ENCODE measurements around the gene C1orf232. TPM values are rescaled to one million over a fixed set of nuclear protein-coding genes. Genes with fewer than 3 reads are reported as not detected.

C1orf232 gene
- total and polyA plus RNA-seq, 2 experiments from 2014 or later, result not detected

GRCh38 chr1:26180010-26180506, 11.3 kb upstream of the C1orf232 start:
- no peaks in the 10 kb centered on the region for H3K36me3 ChIP-seq (ENCODE audit: low read depth)
- no peak overlapping the region for H3K4me3 ChIP-seq
- no peaks in the 10 kb centered on the region for H3K9me3 ChIP-seq (ENCODE audit: low read depth)
- no peak overlapping the region for H3K9ac ChIP-seq
- no peak overlapping the region for H2AFZ ChIP-seq
- WGBS, 2 experiments (ENCODE audit: low coverage in 1 of 2, low lambda C conversion rate in 2 of 2, missing lambda C conversion rate in 2 of 2), result 41 to 72% methylated on average over 4 of the region's 4 CpGs
- no peak overlapping the region for H3K4me2 ChIP-seq (ENCODE audit: unreplicated experiment)
- no peaks in the 10 kb centered on the region for H4K20me1 ChIP-seq (ENCODE audit: insufficient read depth)
- TF ChIP-seq EZH2 (IDR thresholded peaks at IDR 0.05; ENCODE audit: insufficient read depth, poor library complexity, severe bottlenecking) (no peak), EZH2phosphoT487 (IDR thresholded peaks at IDR 0.05; ENCODE audit: insufficient read depth, low read depth) (no peak)
- H3K27ac ChIP-seq, result no peak overlapping the region
- no peaks in the 10 kb centered on the region for H3K4me1 ChIP-seq (ENCODE audit: insufficient read depth)
- H3K9me2 ChIP-seq (ENCODE audit: insufficient read depth), result no peaks in the 10 kb centered on the region
- no peak for DNase-seq
- no peaks in the 10 kb centered on the region for H3K27me3 ChIP-seq (replicated peaks; ENCODE audit: insufficient read depth)
- H3K79me2 ChIP-seq (ENCODE audit: insufficient read depth), result no peaks in the 10 kb centered on the region
- in situ Hi-C loops (cut with MboI), result no loop called here
- H3F3A ChIP-seq (ENCODE audit: insufficient read depth), result no peaks in the 10 kb centered on the region

- Histone ChIP-seq H3K9me3 (ENCODE audit: low read depth) (no peaks in the 10 kb centered on the region), H4K20me1 (ENCODE audit: insufficient read depth) (no peaks in the 10 kb centered on the region), H3K36me3 (ENCODE audit: low read depth) (no peaks in the 10 kb centered on the region), H3K27me3 (replicated peaks; ENCODE audit: insufficient read depth) (no peaks in the 10 kb centered on the region), H3K4me1 (ENCODE audit: insufficient read depth) (no peaks in the 10 kb centered on the region), H3K27ac (no peak within 1 kb of the TSS), H3K79me2 (ENCODE audit: insufficient read depth) (no peaks in the 10 kb centered on the region), H3K4me3 (no peak within 1 kb of the TSS), H3K4me2 (ENCODE audit: unreplicated experiment) (no peak within 1 kb of the TSS), H2AFZ (no peak within 1 kb of the TSS), H3F3A (ENCODE audit: insufficient read depth) (no peaks in the 10 kb centered on the region), H3K9me2 (ENCODE audit: insufficient read depth) (no peaks in the 10 kb centered on the region), H3K9ac (no peak within 1 kb of the TSS)
- in situ Hi-C loops (cut with MboI), result no loop called here
- WGBS, 2 experiments (ENCODE audit: low coverage in 1 of 2, low lambda C conversion rate in 2 of 2, missing lambda C conversion rate in 2 of 2), result 49 to 58% methylated on average over 13 to 21 of the region's 21 CpGs
- DNase-seq, result no peak
- no peak for TF ChIP-seq EZH2 (IDR thresholded peaks at IDR 0.05; ENCODE audit: insufficient read depth, poor library complexity, severe bottlenecking)
- TF ChIP-seq EZH2phosphoT487 (IDR thresholded peaks at IDR 0.05; ENCODE audit: insufficient read depth, low read depth), result no peak
Measured at GRCh38 chr1:26177182-26177684, 8.5 kb upstream of the C1orf232 start, which contains the start of gene CNKSR1. TSS of gene CNKSR1 (plus strand) at chr1:26177491. CDS start at chr1:26177548, 57 bp downstream.

GRCh38 chr1:26175346-26175745, 6.6 kb upstream of the C1orf232 start:
- H3F3A ChIP-seq (ENCODE audit: insufficient read depth), result no peaks in the 10 kb centered on the region
- TF ChIP-seq EZH2phosphoT487 (IDR thresholded peaks at IDR 0.05; ENCODE audit: insufficient read depth, low read depth), result no peak
- TF ChIP-seq EZH2 (IDR thresholded peaks at IDR 0.05; ENCODE audit: insufficient read depth, poor library complexity, severe bottlenecking), result no peak
- no peaks in the 10 kb centered on the region for H3K9me2 ChIP-seq (ENCODE audit: insufficient read depth)
- DNase-seq, result no peak
- no peak overlapping the region for H3K9ac ChIP-seq
- WGBS, 2 experiments (ENCODE audit: low coverage in 1 of 2, low lambda C conversion rate in 2 of 2, missing lambda C conversion rate in 2 of 2), result 90 to 92% methylated on average over 7 to 8 of the region's 8 CpGs
- peaks cover 9% of the 10 kb centered on the region; the same call in 1 of the 2 replicates for H3K79me2 ChIP-seq (ENCODE audit: insufficient read depth)
- no peaks in the 10 kb centered on the region for H3K27me3 ChIP-seq (replicated peaks; ENCODE audit: insufficient read depth)
- H4K20me1 ChIP-seq (ENCODE audit: insufficient read depth), result no peaks in the 10 kb centered on the region
- H3K9me3 ChIP-seq (ENCODE audit: low read depth), result no peaks in the 10 kb centered on the region
- in situ Hi-C loops (cut with MboI), result no loop called here
- H3K27ac ChIP-seq, result no peak overlapping the region
- no peak overlapping the region for H3K4me2 ChIP-seq (ENCODE audit: unreplicated experiment)
- H3K36me3 ChIP-seq (ENCODE audit: low read depth), result no peaks in the 10 kb centered on the region
- no peak overlapping the region for H3K4me3 ChIP-seq
- H2AFZ ChIP-seq, result no peak overlapping the region
- no peaks in the 10 kb centered on the region for H3K4me1 ChIP-seq (ENCODE audit: insufficient read depth)

- TF ChIP-seq EZH2 (IDR thresholded peaks at IDR 0.05; ENCODE audit: insufficient read depth, poor library complexity, severe bottlenecking) (no peak), EZH2phosphoT487 (IDR thresholded peaks at IDR 0.05; ENCODE audit: insufficient read depth, low read depth) (no peak)
- H3K36me3 ChIP-seq (ENCODE audit: low read depth), result no peaks in the 10 kb centered on the region
- 95 to 96% methylated on average over 34 of the region's 34 CpGs for WGBS, 2 experiments (ENCODE audit: low coverage in 1 of 2, low lambda C conversion rate in 2 of 2, missing lambda C conversion rate in 2 of 2)
- H4K20me1 ChIP-seq (ENCODE audit: insufficient read depth), result no peaks in the 10 kb centered on the region
- H3K4me1 ChIP-seq (ENCODE audit: insufficient read depth), result no peaks in the 10 kb centered on the region
- no peak for DNase-seq
- H3K4me2 ChIP-seq (ENCODE audit: unreplicated experiment), result peak within 1 kb of the TSS; percentile 98
- H2AFZ ChIP-seq, result no peak within 1 kb of the TSS
- H3K27me3 ChIP-seq (replicated peaks; ENCODE audit: insufficient read depth), result no peaks in the 10 kb centered on the region
- H3K9me2 ChIP-seq (ENCODE audit: insufficient read depth), result no peaks in the 10 kb centered on the region
- peaks cover 14% of the 10 kb centered on the region; the same call in 1 of the 2 replicates for H3K79me2 ChIP-seq (ENCODE audit: insufficient read depth)
- no peak within 1 kb of the TSS for H3K27ac ChIP-seq
- H3F3A ChIP-seq (ENCODE audit: insufficient read depth), result no peaks in the 10 kb centered on the region
- in situ Hi-C loops (cut with MboI), result no loop called here
- H3K4me3 ChIP-seq, result peak within 1 kb of the TSS; percentile 96
- no peak within 1 kb of the TSS for H3K9ac ChIP-seq
- no peaks in the 10 kb centered on the region for H3K9me3 ChIP-seq (ENCODE audit: low read depth)
Measured at GRCh38 chr1:26171084-26172072, 2.6 kb upstream of the C1orf232 start, which contains the start of gene ZNF593OS. TSS of gene ZNF593OS (minus strand) at chr1:26171832. CDS start at chr1:26171661, 171 bp downstream.
